GM19023 (cell line): ENCODE results near the gene GUCY1A1.

Experiments
- ATAC-seq: cut with Tn5 transposase; IDR thresholded peaks from one replicate; pipeline ENCODE4 v1.9.1; 2021; ENCODE audit warnings: mild to moderate bottlenecking, moderate library complexity; ENCODE audit not compliant: unreplicated experiment

Gene GUCY1A1

GRCh38 chr4:155658681-155659064 lies 8.0 kb upstream of the GUCY1A1 start:
- ATAC-seq = no peak

GRCh38 chr4:155659176-155659575 lies 7.5 kb upstream of the GUCY1A1 start:
- no peak for ATAC-seq

GRCh38 chr4:155660436-155660835 lies 6.2 kb upstream of the GUCY1A1 start:
- no peak for ATAC-seq

GRCh38 chr4:155665054-155665453 lies 1.6 kb upstream of the GUCY1A1 start:
- no peak for ATAC-seq

DNA sequence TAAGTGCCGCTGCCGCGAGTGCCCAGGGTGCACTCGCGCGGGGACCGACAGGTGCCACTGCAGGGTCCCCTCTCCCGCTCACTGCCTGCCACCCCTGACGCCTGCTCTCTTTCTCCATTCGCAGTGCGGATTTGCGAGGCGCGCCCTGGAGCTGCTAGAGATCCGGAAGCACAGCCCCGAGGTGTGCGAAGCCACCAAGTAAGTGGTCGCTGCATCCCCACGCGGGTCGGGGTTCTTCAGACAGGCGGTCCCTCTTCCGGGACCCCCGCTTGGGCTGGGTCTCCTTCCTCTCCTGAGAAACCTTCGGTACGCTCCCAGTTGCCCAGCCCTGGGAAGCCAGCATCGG lies 547 bp downstream of the GUCY1A1 start:
- peak; percentile 67 for ATAC-seq

- ATAC-seq = peak; percentile 57
Measured at GRCh38 chr4:155667568-155668511, 1.2 kb downstream of the GUCY1A1 start.

GRCh38 chr4:155668707-155669220 lies 2.1 kb downstream of the GUCY1A1 start:
- no peak for ATAC-seq

DNA sequence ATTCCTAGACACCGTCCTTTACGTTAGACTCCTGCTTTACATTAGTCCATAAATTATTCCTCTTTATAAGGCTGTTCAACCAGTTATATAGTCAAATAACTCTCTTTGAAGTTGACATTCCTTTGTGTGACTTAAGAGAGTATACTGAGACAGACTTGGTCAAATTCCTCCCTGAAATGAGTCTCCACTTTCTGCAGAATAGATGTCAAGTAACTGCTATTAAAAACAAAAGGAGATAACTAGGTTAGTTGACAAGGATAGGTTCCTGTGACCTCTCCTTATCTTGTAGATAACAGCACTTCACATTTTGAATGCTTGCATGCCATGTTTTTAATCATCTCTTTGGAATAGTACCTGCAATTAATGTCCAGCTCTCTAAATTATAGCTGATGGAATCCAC lies 5.7 kb downstream of the GUCY1A1 start:
- no peak for ATAC-seq

GRCh38 chr4:155673453-155673979 lies 6.9 kb downstream of the GUCY1A1 start:
- ATAC-seq = no peak

GRCh38 chr4:155674669-155675071 lies 8.0 kb downstream of the GUCY1A1 start:
- ATAC-seq = no peak

DNA sequence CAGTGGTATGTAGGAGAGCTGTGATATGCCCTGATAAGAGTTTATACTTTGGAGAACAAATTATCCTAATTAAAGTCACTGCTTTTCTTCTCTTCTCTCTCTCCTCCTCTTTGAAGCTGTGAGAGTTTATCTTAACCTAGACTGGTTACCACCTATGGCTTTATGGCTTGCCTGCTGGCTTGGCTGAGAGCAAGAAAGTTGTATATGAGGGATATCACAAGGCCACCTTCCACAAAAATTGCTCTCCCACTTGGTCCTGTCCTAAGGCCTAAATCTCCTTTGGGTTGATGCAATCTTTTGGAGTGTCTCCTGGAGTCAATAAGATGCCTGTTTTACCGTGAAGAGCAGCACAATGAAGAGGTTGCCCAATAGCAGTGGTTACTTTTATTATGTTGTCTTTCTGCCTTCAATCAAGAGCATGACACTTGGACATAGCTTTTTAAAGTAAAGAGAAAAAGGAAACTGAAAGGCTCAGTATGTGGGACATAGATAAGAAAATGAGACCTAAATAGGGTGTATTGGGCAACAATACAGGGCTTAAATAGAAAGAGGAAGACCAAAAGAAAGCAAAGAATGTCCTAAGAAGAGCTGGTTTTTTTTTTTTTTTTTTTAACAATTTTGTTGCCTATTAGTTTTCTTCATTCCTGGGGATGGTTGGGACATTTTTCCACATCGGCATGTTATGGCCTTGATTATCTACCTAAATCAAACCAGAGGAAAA lies 9.2 kb downstream of the GUCY1A1 start:
- ATAC-seq = no peak

GRCh38 chr4:155676430-155676825 lies 9.8 kb downstream of the GUCY1A1 start:
- no peak for ATAC-seq

DNA sequence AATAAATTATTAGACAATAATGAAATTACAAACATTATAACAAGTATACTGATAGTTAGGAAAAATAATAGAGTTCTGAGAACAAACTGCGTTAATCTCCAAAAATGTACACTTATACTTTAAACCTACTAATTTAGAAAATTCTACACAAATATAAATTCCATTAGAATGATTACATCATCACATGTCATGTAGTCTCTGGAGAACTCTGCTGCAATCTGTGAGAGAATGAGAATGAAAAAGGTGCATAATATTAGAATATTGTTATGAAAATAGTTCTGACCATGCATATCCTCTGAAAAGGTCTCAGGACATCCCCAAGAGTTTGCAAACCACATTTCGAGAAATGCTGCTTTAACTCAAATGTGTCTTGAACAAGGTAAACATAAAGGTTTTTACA lies 11.4 kb downstream of the GUCY1A1 start:
- no peak for ATAC-seq

GRCh38 chr4:155679343-155679742 lies 12.7 kb downstream of the GUCY1A1 start:
- ATAC-seq = no peak

DNA sequence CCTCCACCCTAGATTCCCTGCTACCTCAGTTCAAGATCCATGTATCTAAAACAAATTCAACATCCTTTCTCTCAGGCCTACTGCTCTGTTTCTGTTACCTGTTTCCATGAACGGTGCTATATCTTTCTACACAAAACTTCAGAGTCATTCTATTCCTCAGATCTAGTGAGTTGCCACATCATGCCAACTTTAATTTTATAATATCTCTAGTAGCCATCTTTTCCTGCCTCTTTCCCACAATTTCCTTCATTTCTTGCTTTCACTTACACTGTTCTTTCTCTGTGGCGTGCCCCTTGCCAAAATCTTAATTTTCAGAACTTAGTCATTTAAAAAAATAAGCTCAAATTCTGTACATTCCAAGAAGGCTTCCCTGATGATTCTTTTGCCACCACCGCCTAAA lies 15.2 kb downstream of the GUCY1A1 start:
- no peak for ATAC-seq

- ATAC-seq = no peak
Measured at GRCh38 chr4:155684423-155684822, 17.8 kb downstream of the GUCY1A1 start.

- no peak for ATAC-seq
Measured at GRCh38 chr4:155684892-155685541, 18.4 kb downstream of the GUCY1A1 start.

DNA sequence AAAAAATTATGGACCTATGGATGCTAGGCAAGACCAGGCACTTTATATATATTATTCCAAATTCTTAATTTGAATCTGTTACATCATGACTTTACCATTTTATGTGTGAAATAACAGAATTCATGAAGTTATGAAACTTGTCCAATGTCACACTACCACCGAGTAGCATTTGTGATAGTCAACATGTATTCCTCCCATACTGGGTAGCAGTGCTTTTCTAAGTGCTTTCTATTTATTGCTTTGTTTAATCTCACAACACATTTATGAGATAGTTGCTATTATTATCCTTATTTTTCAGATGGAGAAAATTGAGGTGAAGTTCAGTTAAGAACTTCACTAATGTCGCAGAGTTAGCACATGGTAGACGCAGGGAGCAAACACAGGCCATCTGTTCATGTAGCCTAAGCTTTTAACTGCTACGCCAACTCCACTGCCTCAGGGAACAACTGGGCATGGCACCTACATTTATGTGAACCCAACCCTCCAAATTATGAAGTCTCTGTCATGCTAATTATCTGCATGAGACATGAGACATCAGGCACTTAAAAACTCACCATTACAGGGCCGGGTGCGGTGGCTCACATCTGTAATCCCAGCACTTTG lies 20.8 kb downstream of the GUCY1A1 start:
- no peak for ATAC-seq

- ATAC-seq = no peak
Measured at GRCh38 chr4:155688211-155688610, 21.6 kb downstream of the GUCY1A1 start.

DNA sequence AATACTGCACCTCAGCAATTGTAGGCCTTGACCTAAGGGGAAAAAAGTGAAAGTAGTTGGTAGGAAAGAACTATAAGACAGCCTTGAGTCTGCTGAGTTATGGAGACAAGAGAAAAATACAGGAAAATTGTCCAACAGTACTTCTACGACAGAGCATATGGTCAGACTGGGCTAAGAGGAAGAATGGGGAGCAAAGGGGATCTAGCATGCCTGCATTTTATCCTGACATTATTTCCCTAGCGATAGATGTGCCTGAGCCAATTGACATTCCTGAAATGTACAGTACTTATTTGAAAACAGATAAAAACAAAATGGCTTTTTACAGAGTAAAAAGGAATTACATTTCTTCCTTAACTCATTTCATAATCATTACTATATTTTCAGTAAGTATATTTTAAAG lies 22.2 kb downstream of the GUCY1A1 start:
- no peak for ATAC-seq
